Skeletal muscle satellite cell (primary cell): ENCODE data around the gene HCK.
"Not testable (repeated sequence)": the region's sequence is repeated elsewhere in the genome, so short reads cannot be mapped to it uniquely, and the experiment has no call there.

Source experiments
- H3K27me3 ChIP-seq: 2 replicates; pipeline ENCODE4 v1.7.0; 2013; ENCODE audit warnings: low read length; ENCODE audit not compliant: control insufficient read depth, insufficient read depth
- H3K36me3 ChIP-seq: 2 replicates; pipeline ENCODE4 v1.7.0; 2013; ENCODE audit warnings: mild to moderate bottlenecking, control low read depth, low read length; ENCODE audit not compliant: insufficient read depth
- H3K4me1 ChIP-seq: 2 replicates; pipeline ENCODE4 v1.7.0; 2013; ENCODE audit warnings: low read length; ENCODE audit not compliant: control insufficient read depth, insufficient read depth
- H3K4me2 ChIP-seq: 2 replicates; pipeline ENCODE4 v1.7.0; 2013; ENCODE audit warnings: mild to moderate bottlenecking, low read length
- H3K4me3 ChIP-seq: 2 replicates; pipeline ENCODE4 v1.7.0; 2013; ENCODE audit warnings: low read length
- H3K9ac ChIP-seq: 2 replicates; pipeline ENCODE4 v1.7.0; 2013; ENCODE audit warnings: mild to moderate bottlenecking, low read depth, low read length, moderate library complexity
- H3K9me3 ChIP-seq: replicated peaks from 2 replicates; pipeline ENCODE4 v1.7.0; 2013; ENCODE audit warnings: mild to moderate bottlenecking, control low read depth, low read length

HCK gene

DNA sequence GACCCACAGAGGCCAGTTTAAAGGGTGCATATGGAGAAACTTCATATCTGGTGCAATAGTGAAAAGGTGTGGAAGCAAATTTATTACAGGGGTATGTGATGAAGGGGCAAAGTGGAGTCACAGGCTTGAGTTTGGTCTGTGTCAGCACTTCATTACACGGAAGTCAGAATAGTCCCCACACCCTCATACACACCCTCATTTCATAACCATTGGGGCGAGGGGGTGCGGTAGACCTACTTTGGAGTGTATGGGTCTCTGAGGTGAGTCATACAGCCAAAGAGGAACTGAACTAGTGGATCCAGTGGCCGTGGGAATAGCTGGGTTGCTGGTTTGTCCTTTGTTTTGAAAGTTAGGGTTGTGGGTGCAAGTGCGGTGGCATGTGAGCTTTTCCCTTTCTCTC is 60.8 kb downstream of the HCK start:
- Histone ChIP-seq H3K4me2 (no peak overlapping the region), H3K27me3 (no peaks in the 10 kb centered on the region), H3K36me3 (peaks cover 5% of the 10 kb centered on the region), H3K9me3 (no peaks in the 10 kb centered on the region), H3K9ac (no peak overlapping the region), H3K4me3 (no peak overlapping the region), H3K4me1 (peaks cover 15% of the 10 kb centered on the region)

DNA sequence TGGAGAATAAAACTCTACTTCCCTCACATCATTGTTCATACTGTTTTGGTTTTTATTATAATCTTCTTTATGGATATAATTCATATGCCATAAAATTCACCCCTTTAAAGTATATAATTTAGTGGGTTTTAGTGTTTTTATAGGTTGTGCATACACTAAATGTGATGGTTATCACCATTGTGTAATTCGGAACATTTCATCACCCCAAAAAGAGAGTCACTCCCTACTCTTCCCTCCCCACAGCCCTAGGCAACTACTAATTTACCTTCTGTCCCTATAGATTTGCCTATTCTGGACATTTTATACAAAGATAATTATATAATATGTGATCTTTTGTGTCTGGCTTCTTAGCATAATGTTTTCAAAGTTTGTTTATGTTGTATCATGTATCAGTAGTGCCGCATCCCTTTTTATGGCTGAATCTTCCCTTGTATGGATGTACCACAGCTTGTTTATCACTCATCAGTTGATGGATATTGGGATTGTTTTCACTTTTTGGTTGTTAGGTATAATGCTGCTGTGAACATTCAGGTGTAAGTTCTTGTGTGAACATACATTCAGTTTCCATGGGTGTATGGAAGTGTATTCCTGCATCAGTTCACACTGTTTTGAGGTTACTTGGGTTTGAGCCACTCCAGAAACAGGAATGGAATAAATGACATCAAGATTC is 61.7 kb downstream of the HCK start:
- Histone ChIP-seq H3K4me1 (peaks cover 15% of the 10 kb centered on the region), H3K9me3 (no peaks in the 10 kb centered on the region), H3K36me3 (peaks cover 5% of the 10 kb centered on the region), H3K27me3 (no peaks in the 10 kb centered on the region), H3K4me2 (no peak overlapping the region), H3K9ac (no peak overlapping the region), H3K4me3 (no peak overlapping the region)

DNA sequence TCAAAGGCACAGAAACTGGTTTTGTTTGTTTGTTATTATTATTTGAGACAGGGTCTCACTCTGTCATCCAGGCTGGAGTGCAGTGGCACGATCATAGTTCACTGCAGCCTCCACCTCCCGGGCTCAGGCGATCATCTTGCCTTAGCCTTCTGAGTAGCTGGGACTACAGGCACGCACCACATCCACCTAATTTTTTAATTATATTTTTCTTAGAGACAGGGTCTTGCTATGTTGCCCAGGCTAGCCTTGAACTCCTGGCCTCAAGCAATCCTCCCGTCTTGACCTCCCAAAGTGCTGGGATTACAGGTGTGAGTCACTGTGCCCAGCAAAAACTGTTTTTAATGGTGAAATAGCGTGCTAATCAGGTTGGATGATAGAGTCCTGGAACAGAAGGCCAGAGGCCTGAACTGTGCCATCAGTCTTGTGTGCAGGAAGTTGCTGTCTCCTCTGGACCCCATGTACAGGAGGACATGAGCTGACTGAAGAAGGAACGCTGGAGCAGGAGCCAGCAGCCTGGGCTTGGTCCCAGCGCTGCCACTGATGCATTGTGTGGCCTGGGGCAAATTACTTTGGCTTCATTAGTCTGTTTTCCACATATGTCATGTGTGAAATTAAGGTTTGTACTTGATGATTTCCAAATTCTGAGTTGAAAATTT is 62.4 kb downstream of the HCK start:
- Histone ChIP-seq H3K27me3 (no peaks in the 10 kb centered on the region), H3K9ac (no peak overlapping the region), H3K4me3 (no peak overlapping the region), H3K9me3 (no peaks in the 10 kb centered on the region), H3K4me2 (no peak overlapping the region), H3K4me1 (peaks cover 15% of the 10 kb centered on the region), H3K36me3 (peaks cover 5% of the 10 kb centered on the region)

DNA sequence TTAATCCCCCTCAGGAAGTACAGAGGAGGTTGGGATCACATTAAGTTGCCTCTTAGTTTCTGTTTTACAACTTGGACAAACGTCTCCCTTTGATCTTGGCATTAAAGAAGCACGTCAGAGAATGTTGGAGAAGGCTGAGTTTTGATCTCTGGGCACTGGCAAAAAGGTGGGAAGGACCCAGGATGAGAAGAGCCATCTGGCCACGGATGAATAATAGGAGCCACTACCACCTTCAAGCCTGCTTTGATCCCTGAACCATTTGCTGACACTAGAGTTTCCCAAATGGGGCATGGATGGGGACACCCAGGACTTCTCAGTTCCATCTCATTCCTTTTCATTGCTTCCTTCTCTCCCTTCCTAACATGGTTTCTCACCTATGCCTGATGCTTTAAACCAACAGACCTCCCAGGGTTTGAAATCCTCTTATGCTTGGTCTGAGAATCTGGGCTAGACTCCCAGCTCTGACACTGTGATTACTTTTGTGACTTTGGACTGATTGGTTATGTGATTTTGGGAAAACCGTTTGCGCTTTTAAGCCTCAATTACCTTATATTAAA is 63.2 kb downstream of the HCK start:
- no peak overlapping the region for H3K4me3 ChIP-seq
- H3K27me3 ChIP-seq, result no peaks in the 10 kb centered on the region
- peaks cover 5% of the 10 kb centered on the region for H3K36me3 ChIP-seq
- H3K9me3 ChIP-seq, result no peaks in the 10 kb centered on the region
- no peak overlapping the region for H3K9ac ChIP-seq
- H3K4me1 ChIP-seq, result peaks cover 15% of the 10 kb centered on the region
- H3K4me2 ChIP-seq, result no peak overlapping the region

DNA sequence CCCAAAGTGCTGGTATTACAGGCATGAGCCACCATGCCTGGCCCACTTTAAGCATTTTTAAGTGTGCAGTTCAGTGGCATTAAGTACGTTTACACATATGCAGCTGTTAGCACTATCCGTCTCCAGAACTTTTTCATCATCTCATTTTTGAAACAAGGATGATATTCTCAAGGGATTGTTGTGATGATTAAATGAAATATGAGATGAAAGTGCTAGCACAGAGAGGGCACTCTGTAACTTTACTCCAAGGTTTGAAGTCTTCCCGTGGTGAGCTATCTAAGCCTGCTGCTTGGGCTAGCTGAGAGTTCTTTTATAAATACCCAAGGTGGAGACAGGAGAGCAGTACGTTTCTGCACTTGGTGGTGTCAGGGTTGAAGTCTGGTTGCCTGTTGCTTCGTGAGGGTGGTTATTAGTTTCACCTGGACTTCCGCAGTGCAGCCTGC is 64.1 kb downstream of the HCK start:
- peak overlapping the region; percentile 21 for H3K4me2 ChIP-seq
- H3K27me3 ChIP-seq, result no peaks in the 10 kb centered on the region
- H3K36me3 ChIP-seq, result peaks cover 5% of the 10 kb centered on the region
- H3K4me1 ChIP-seq, result peaks cover 6% of the 10 kb centered on the region
- no peak overlapping the region for H3K4me3 ChIP-seq
- H3K9ac ChIP-seq, result no peak overlapping the region
- H3K9me3 ChIP-seq, result no peaks in the 10 kb centered on the region

DNA sequence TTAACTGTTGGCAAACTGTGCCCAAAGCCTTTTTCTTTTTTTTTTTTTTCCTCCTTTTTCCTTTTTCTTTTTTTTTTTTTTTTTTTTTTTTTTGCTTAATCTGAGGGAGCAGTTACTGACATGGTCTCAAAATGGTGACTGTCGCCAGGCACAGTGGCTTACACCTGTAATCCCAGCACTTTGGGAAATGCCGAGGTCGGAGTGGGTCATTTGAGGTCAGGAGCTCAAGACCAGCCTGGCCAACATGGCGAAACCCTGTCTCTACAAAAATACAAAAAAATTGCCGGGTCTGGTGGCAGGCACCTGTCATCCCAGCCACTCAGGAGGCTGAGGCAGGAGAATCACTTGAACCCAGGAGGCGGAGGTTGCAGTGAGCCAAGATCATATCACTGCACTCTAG is 64.8 kb downstream of the HCK start:
- not testable (repeated sequence) for H3K27me3 ChIP-seq, H3K9ac ChIP-seq, H3K4me3 ChIP-seq, H3K9me3 ChIP-seq, H3K4me2 ChIP-seq, H3K4me1 ChIP-seq, H3K36me3 ChIP-seq

DNA sequence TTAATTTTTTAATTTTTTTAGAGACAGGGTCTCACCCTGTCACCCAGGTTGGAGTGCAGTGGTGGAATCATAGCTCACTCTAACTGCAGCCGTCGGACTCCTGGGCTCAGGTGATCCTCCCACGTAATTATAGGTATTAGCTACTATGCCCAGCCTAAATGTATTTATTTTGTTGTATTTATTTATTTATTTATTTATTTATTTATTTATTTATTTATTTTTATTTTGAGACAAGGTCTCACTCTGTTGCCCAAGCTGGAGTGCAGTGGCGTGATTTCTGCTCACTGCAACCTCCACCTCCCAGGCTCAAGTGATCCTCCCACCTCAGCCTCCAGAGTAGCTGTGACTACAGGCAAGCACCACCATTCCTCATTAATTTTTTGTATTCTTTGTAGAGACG is 66.4 kb downstream of the HCK start:
- not testable (repeated sequence) for H3K27me3 ChIP-seq, H3K4me1 ChIP-seq, H3K9me3 ChIP-seq, H3K36me3 ChIP-seq, H3K4me3 ChIP-seq, H3K9ac ChIP-seq, H3K4me2 ChIP-seq

GRCh38 chr20:32119734-32120133 is 67.7 kb downstream of the HCK start:
- H3K4me2 ChIP-seq, result no peak overlapping the region
- peaks cover 7% of the 10 kb centered on the region for H3K36me3 ChIP-seq
- no peak overlapping the region for H3K4me3 ChIP-seq
- no peaks in the 10 kb centered on the region for H3K27me3 ChIP-seq
- H3K9me3 ChIP-seq, result no peaks in the 10 kb centered on the region
- H3K9ac ChIP-seq, result no peak overlapping the region
- peaks cover 5% of the 10 kb centered on the region for H3K4me1 ChIP-seq

DNA sequence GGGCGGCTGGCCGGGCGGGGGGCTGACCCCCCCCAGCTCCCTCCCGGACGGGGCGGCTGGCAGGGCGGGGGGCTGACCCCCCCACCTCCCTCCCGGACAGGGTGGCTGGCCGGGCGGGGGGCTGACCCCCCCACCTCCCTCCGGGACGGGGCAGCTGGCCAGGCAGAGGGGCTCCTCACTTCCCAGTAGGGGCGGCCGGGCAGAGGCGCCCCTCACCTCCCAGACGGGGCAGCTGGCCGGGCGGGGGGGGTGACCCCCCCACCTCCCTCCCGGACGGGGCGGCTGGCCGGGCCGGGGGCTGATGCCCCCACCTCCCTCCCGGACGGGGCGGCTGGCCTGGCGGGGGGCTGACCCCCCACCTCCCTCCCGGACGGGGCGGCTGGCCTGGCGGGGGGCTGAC is 69.9 kb downstream of the HCK start:
- not testable (repeated sequence) for H3K9ac ChIP-seq, H3K27me3 ChIP-seq, H3K36me3 ChIP-seq, H3K4me1 ChIP-seq, H3K4me2 ChIP-seq, H3K9me3 ChIP-seq, H3K4me3 ChIP-seq

DNA sequence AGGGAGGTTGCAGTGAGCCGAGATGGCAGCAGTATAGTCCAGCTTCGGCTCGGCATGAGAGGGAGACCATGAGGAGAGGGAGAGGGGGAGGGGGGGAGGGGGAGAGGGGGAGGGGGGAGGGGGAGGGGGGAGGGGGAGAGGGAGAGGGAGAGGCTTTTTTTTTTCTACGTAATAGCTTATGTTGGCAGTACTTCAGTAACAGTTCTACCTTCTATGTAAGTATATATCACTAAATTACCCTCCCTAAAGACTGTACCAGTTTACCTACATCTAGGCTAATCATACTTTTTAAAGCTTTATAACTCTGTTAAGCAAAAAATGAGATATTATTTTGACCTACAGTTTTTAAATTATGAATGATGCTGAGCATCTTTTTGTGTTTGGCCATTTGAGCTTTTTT is 71.0 kb downstream of the HCK start:
- H3K4me2 ChIP-seq, result no peak overlapping the region
- no peak overlapping the region for H3K4me3 ChIP-seq
- H3K36me3 ChIP-seq, result peaks cover 8% of the 10 kb centered on the region
- H3K9ac ChIP-seq, result no peak overlapping the region
- no peaks in the 10 kb centered on the region for H3K27me3 ChIP-seq
- no peaks in the 10 kb centered on the region for H3K9me3 ChIP-seq
- H3K4me1 ChIP-seq, result no peaks in the 10 kb centered on the region

DNA sequence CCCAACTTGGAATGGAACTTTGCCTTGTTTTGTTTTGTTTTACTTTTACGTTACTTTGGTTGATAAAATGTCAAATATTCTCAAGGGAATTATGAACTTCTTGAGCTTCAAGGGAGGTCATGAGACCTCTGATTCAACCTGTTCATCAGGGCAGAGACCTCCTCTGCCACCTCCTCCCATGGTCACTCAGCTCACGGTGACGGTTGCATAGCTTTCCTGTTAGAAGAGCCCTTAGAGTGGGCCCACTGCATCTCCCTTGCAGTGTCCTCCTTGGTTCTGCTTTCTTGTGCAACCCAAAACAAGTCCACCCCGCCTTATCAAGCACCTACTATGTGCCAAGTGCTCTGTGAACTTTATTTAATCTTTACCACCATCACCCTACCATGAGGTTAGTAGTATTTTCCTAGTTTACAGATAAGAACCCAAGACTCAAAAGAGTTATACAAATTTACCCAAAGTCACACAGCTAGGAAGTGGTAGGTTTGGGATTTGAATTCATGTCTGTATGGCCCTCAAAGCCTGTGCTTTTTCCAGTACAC is 72.9 kb downstream of the HCK start:
- H3K27me3 ChIP-seq, result no peaks in the 10 kb centered on the region
- H3K4me2 ChIP-seq, result no peak overlapping the region
- peaks cover 8% of the 10 kb centered on the region for H3K36me3 ChIP-seq
- no peaks in the 10 kb centered on the region for H3K4me1 ChIP-seq
- no peak overlapping the region for H3K4me3 ChIP-seq
- no peak overlapping the region for H3K9ac ChIP-seq
- no peaks in the 10 kb centered on the region for H3K9me3 ChIP-seq

DNA sequence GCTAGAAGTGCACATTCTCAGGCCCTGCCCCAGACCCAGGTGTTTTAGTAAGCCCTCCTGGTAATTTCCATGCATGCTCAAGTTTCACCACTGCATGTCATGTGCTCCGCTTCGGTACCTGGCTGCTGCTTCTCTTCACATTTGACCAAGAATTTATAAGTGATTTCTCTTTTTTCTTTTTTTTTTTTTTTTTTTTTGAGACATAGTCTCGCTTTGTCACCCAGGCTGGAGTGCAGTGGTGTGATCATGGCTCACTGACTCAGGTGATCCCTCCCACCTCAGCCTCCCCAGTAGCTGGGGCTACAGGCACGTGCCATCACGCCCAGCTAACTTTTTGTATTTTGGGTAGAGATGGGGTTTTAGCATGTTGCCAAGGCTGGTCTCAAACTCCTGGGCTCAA is 73.5 kb downstream of the HCK start:
- Histone ChIP-seq H3K4me3 (no peak overlapping the region), H3K36me3 (peaks cover 8% of the 10 kb centered on the region), H3K4me1 (no peaks in the 10 kb centered on the region), H3K9me3 (no peaks in the 10 kb centered on the region), H3K27me3 (no peaks in the 10 kb centered on the region), H3K4me2 (no peak overlapping the region), H3K9ac (no peak overlapping the region)
